PFSK-1 (cell line): ENCODE measurements around the gene KAZN.

Experiments used
- FOXP2 ChIP-seq: optimal IDR thresholded peaks from 2 replicates; pipeline ENCODE3; 2011; ENCODE audit warnings: borderline replicate concordance, control low read depth, inconsistent platforms; ENCODE audit not compliant: insufficient read depth; ENCODE audit errors: extremely low read length, extremely low read depth
- POLR2AphosphoS5 ChIP-seq: IDR thresholded peaks from 2 replicates; pipeline ENCODE4 v1.6.1; 2012; ENCODE audit warnings: low read depth, mild to moderate bottlenecking, control low read depth, low read length, moderate library complexity
- SIN3A ChIP-seq: IDR thresholded peaks from 2 replicates; pipeline ENCODE4 v1.6.1; 2012; ENCODE audit warnings: mild to moderate bottlenecking, low read length, moderate library complexity, borderline replicate concordance; ENCODE audit not compliant: insufficient read depth
- TAF1 ChIP-seq: IDR thresholded peaks from 2 replicates; pipeline ENCODE4 v1.6.1; 2012; ENCODE audit warnings: low read length, control low read depth, borderline replicate concordance; ENCODE audit not compliant: insufficient read depth
- TF ChIP-seq, protein P1 (sequence below), 2 experiments: IDR thresholded peaks; 2 replicates each; pipeline versions ENCODE4 v1.6.1 to v1.8.0; 2011 to 2012; ENCODE audit warnings: low read depth in 2 of 2, low read length in 2 of 2, control low read depth in 1 of 2, inconsistent platforms in 1 of 2, mild to moderate bottlenecking in 1 of 2, moderate library complexity in 1 of 2; ENCODE audit not compliant: insufficient read depth in 1 of 2

The KAZN gene

DNA sequence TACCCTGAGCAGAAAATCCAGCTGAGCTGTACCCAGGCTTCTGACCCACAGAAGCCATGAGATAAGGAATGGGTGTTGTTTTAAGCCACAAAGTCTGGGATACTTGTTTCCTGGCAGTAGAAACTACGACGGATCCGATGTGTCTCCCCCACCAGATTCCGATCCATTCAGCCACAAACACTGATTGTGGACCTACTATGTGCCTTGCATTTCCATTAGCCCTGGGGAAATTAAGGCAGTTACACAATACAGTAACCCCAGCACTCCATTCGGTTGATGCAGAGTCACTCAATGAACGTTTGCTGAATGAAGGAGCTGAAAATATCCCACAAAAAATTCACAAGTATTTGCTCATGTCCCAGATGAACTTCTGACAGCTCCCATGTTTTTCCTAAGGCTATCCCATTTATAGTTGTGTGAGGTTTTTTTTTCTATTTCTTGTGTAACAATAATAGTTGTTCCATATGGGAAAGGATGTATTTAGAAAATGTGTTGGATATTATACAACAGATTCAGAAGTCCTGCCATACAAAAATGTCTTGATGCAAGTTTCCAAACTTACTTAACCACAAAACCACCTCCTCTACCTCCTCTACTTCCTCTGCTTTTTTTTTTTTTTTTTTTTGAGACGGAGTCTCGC is 29.6 kb upstream of the KAZN start:
- TF ChIP-seq SIN3A (no peak), FOXP2 (no peak), POLR2AphosphoS5 (no peak), TAF1 (no peak)

DNA sequence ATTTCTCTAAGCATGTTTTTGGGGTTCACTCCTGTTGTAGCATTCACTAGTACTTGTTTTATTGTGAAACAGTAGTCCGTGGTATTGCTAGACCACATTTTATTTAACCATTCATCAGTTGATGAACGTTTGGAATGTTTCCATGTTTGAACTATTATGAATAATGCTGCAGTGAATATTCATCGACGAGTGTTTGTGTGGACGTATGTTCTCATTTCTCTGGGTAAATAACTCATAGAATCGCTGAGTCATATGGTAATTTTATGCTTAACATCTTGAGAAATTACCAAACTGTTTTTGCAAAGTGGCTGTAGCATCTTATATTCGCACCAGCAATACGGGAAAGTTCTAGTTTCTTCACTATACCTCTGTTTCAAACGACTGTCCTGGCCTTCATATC is 28.0 kb upstream of the KAZN start:
- no peak for TF ChIP-seq FOXP2
- no peak for TF ChIP-seq TAF1
- TF ChIP-seq, protein P1, sequence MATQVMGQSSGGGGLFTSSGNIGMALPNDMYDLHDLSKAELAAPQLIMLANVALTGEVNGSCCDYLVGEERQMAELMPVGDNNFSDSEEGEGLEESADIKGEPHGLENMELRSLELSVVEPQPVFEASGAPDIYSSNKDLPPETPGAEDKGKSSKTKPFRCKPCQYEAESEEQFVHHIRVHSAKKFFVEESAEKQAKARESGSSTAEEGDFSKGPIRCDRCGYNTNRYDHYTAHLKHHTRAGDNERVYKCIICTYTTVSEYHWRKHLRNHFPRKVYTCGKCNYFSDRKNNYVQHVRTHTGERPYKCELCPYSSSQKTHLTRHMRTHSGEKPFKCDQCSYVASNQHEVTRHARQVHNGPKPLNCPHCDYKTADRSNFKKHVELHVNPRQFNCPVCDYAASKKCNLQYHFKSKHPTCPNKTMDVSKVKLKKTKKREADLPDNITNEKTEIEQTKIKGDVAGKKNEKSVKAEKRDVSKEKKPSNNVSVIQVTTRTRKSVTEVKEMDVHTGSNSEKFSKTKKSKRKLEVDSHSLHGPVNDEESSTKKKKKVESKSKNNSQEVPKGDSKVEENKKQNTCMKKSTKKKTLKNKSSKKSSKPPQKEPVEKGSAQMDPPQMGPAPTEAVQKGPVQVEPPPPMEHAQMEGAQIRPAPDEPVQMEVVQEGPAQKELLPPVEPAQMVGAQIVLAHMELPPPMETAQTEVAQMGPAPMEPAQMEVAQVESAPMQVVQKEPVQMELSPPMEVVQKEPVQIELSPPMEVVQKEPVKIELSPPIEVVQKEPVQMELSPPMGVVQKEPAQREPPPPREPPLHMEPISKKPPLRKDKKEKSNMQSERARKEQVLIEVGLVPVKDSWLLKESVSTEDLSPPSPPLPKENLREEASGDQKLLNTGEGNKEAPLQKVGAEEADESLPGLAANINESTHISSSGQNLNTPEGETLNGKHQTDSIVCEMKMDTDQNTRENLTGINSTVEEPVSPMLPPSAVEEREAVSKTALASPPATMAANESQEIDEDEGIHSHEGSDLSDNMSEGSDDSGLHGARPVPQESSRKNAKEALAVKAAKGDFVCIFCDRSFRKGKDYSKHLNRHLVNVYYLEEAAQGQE (IDR thresholded peaks at IDR 0.05; ENCODE audit: insufficient read depth in 1 of 2, low read depth in 2 of 2, low read length in 2 of 2) = no peak
- TF ChIP-seq SIN3A = no peak
- TF ChIP-seq POLR2AphosphoS5 = no peak

DNA sequence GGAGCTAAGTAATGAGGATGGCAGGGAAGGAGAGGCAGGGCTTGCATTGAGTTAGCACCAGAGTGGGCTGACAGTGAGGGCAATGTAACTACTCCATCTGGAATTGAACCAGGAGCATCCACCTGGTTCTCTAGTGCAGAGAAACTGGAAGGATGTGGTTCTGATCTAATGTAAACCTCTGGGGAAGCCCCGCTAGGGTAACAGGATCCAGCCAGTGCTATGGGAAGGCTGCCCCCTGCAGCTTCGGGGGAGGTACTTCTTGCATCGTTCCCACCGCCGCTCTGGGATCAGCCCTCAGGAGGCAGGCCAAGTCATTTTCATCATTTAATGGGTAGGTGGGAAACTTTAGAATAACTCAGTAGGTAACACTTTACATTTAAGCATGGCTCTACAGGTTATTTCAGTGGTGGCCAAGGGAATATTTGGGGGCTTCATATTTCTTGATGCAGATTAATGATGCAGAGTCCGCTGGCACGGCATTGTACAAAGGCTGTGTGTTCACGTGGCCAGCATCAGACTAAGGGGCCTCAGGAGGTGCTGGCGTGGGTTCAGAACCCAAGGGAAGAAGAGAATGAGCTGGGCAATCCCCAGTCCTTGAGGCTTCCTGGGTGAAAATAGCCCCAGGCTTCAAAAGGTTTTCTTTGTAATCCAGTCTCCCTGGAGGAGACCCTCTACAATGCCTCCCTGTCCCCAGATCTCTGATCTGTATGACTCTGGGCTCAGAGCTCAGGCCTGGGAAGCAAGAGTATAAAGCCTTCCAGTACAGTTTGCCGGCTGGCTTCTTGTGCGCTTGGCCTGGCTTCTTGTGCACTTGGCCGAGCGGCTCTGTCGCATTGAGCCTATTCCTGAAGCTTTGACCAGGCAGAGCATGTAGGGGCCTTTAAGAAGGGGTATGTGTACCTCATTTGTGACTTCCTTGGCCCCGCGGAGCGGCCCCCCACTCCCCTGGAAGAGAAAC is 26.4 kb upstream of the KAZN start:
- TF ChIP-seq FOXP2 (no peak), TAF1 (no peak)

DNA sequence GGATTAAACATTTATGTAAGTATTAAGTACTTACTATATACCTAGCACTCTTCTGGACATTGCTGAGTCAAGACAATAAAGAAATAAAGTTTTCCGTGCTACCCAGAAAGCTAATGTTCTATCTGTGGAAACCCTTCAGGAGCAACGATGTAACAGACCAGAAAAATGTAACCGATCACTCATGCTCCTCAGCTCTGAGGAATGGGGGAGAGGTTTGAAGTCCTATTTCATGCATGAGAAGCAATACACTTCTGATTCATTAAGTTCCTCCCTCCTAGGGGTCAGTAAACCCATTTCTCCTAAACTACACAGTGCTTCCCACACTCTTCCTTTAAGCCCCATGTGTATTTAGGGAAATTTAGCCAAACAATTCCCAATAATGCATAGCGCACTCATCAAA is 25.6 kb upstream of the KAZN start:
- no peak for TF ChIP-seq TAF1
- no peak for TF ChIP-seq FOXP2
- no peak for TF ChIP-seq POLR2AphosphoS5
- TF ChIP-seq, protein P1 (IDR thresholded peaks at IDR 0.05; ENCODE audit: insufficient read depth in 1 of 2, low read depth in 2 of 2, low read length in 2 of 2) = no peak

DNA sequence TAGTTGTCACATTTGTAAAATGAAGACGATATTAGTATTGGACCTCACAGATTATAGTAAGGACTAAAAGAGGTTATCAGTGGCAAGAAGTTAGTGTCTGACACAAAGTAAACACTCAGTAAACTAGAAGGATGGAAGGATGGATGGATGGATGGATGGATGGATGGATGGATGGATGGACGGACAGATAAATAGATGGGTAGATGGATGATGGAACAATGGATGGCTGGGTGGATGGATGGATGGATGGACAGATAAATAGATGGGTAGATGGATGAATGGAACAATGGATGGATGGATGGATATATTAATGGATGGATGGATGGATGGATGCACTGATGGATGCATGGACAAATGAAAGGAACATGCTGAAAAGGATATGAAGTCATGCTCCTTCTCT is 22.3 kb upstream of the KAZN start:
- TF ChIP-seq POLR2AphosphoS5 = no peak
- TF ChIP-seq, protein P1 (IDR thresholded peaks at IDR 0.05; ENCODE audit: insufficient read depth in 1 of 2, low read depth in 2 of 2, low read length in 2 of 2) = no peak
- TF ChIP-seq SIN3A = no peak
- TF ChIP-seq FOXP2 = no peak

DNA sequence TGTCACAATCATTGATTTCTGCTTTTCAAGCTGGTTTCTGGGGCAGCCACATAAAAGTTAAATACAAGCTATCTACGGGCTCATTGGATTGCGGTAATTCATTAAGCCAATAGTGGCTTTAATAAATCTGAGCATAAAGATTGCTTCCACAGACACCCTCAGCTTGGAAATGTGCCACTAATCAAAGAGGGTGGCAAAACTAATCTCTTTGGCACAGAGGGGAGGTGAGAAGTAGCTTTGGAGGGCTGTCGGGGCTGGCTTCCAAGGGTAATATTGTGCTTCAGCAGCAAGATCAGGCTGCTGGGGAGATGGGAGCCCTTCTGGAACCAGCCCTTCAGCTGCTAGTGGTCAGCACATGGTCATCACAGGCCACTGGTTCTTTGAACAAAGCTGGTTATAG is 21.2 kb upstream of the KAZN start:
- TF ChIP-seq, protein P1 (IDR thresholded peaks at IDR 0.05; ENCODE audit: insufficient read depth in 1 of 2, low read depth in 2 of 2, low read length in 2 of 2) = no peak
- TF ChIP-seq TAF1 = no peak
- TF ChIP-seq POLR2AphosphoS5 = no peak
- no peak for TF ChIP-seq FOXP2
- no peak for TF ChIP-seq SIN3A
